ENCODE results near the gene ARL3. TPM values are rescaled to one million over a fixed set of nuclear protein-coding genes. Genes with fewer than 3 reads are reported as not detected.
A peak's percentile ranks its signal among the peaks of the same experiment; 100 is the strongest.

The ARL3 gene
- polyA plus RNA-seq, 4 donors: 28.1 to 35.7 (median 30.1) TPM

- DNase-seq (ENCODE audit: low read depth in 4 of 4, low spot score in 2 of 4): no peak
These were observed 71.4 kb downstream of the ARL3 start for GRCh38 chr10:102642736-102643335.

GRCh38 chr10:102641880-102642735 is 72.1 kb downstream of the ARL3 start:
- peak in 3 of 4 donors; percentile 95 to 98 (median 97) for DNase-seq (ENCODE audit: low read depth in 4 of 4, low spot score in 2 of 4)

DNA sequence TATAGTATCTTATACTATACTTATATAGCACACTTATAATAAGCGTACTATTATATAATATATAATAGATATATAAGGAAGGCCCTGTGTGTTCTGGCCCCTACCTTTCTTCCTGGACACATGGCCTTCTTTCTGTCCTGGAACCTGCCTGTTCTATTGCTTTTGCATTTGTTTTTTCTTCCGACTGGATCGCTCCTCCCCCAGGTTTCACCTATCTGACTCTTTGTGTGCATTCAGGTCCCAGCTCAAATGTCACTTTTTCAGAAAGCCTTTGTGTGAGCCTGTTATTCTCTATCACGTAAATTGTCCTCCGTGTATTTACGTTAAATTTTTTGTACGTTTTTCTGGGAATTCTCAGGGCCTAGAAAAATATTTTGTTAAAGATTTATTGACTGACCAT is 72.8 kb downstream of the ARL3 start:
- no peak for DNase-seq (ENCODE audit: low read depth in 4 of 4, low spot score in 2 of 4)

DNA sequence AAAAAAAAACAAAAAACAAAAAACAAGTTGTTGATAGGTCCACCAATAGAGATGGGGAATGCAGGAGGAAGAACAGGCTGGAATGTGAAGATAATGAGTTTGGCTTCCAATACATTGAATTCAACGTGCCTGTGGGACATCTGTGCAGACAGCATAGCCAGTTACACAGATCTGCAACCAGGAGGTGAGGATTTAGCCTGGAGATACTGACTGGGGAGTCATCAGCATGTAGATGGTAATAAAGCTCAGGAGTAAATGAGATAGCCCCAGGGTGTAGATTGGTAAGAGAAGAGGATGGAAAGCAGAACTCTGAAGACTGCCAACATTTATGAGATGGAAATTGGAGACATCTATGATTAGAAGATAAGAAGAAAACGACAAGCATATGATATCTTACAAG is 74.7 kb downstream of the ARL3 start:
- DNase-seq (ENCODE audit: low read depth in 4 of 4, low spot score in 2 of 4): no peak

- no peak for DNase-seq (ENCODE audit: low read depth in 4 of 4, low spot score in 2 of 4)
These were observed 78.8 kb downstream of the ARL3 start for GRCh38 chr10:102635377-102635776.

DNA sequence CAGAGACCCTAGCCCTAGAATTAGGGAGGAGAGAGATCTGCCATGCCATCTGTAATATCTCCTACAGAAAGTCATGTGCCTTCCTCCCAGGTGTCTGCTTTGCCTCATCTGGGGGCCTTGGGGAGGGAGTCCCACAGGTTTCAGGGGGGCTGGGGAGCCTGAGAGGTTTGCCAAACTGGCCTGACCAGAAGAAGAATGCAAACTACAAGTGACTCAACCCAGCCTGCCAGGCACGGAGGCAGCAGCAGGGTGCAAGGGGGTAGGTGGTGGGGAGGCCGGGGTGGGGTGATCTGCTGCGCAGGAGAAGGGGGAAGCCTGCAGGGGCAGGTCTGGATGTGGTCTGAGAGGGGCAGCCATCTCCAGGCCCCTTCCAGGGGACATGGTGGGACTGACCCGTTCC is 79.5 kb downstream of the ARL3 start:
- no peak for DNase-seq (ENCODE audit: low read depth in 4 of 4, low spot score in 2 of 4)

DNA sequence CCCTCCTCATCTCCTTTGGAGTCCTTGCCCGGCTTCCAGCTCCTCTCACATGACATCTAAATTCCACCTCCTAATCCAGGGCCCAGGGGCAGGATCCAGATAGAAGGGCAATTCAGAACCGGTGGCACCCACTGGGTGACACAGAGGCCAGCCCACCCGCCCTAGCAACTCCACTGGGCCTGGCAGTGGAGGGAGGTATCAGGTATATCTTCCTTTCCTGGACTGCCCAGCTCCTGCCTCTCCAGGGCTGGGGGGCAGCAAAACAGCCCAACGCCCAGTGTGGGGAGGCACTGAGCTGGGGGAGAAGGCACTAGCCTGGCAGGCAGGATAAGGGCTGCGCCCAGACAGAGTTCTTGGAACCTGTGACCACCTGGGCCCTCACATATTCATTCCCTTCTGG is 80.3 kb downstream of the ARL3 start:
- DNase-seq (ENCODE audit: low read depth in 4 of 4, low spot score in 2 of 4): no peak

- DNase-seq (ENCODE audit: low read depth in 4 of 4, low spot score in 2 of 4): no peak
These were observed 80.9 kb downstream of the ARL3 start for GRCh38 chr10:102633287-102633686.

GRCh38 chr10:102632394-102633111 is 81.6 kb downstream of the ARL3 start:
- no peak for DNase-seq (ENCODE audit: low read depth in 4 of 4, low spot score in 2 of 4)

DNA sequence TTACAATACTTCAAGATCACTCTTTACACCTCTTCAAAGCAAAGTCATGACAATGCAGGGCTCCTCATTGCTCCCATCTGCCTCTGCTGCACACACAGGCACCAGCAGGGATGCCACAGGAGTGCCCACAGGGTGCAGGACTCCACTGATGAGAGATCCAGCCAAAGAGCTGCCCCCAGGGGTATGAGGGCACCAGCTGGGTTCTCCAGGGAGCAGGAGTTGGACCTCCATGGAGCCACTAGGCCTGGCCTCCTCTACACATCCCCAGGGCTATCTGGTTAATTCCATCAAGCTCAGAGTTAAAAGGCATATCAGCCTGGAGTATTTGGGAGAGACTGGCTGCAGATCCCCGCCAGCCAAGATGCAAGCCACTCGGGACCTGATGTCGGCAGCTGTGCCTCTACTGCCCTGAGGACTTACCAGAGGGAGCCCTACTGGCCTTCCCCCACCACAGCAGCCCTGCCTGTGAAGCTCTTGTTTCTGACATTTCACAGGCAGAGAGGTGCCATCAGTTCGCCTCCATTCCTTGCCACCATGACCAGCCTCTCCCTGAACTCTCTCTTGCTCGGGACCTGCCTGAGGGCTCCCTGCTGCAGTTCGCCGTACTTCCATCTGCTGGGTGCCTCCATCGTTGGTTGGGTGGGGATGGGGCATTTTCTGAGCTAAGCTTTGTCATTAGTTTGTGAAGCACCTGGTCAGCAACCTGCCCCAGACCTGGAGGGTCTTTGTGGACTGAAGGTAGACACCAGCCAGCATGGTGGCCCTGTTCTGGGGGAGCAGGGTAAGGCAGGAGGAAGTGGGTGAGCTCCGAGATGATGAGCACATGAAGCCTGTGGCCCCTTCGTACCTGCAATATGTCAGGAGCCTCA is 82.4 kb downstream of the ARL3 start:
- no peak for DNase-seq (ENCODE audit: low read depth in 4 of 4, low spot score in 2 of 4)

- DNase-seq (ENCODE audit: low read depth in 4 of 4, low spot score in 2 of 4): no peak
These were observed 83.5 kb downstream of the ARL3 start for GRCh38 chr10:102630663-102631062.

DNA sequence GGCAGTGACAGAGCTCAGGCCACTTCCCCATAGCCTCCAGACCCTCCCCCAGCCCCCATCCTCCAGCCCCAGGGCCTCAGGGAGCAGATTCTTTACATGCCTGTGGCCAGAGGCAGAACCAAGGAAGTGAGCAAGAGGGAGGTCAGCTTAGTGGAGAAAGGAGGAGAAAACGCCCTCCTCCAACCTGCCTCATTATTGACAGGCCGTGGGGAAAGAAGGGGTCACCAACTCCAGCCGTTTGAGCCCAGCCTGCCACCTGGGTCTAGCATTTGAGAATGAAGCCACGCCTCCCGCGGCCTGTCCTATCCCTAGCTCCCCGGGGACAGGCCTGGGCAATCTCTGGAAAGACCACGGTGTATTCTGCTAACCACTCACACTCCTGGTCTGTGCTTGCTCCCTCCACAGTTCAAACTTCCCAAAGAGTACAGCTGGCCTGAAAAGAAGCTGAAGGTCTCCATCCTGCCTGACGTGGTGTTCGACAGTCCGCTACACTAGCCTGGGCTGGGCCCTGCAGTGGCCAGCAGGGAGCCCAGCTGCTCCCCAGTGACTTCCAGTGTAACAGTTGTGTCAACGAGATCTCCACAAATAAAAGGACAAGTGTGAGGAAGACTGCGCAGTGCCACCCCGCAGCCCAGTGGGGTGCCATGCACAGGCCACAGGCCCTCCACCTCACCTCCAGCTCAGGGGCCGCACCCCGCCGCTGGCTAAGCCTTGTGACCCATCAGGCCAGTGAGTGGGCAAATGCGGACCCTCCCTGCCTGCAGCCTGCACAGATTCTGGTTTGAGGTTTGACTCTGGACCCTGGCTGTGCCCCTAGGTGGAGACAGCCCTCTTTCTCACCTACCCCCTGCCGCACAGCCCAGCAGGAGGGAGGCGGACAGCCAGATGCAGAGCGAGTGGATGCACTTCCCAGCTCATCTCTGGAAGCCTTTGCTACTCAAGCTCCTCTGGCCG is 84.3 kb downstream of the ARL3 start:
- DNase-seq (ENCODE audit: low read depth in 4 of 4, low spot score in 2 of 4): no peak

DNA sequence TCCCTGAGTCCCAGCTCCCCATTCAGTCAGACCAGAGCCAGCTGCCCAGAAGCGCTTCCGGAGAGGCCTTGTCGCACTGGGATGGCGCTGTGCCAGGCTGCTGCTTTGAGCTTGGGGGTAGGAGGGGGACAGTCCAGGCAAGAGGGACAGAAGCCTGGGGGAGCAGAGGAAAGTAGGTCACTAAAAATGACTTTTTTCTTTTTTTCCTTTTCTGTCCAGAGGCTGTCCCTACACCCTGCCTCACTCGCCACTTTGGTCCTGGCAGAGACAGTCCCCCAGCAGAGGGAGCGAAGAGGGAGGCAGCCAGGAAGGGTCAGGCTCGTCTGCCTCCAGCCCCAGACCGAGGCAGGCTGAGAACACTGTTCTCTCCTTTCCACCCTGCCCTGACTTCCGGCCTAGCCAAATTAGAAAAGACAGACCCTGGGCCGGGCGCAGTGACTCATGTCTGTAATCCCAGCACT is 85.7 kb downstream of the ARL3 start:
- DNase-seq (ENCODE audit: low read depth in 4 of 4, low spot score in 2 of 4): no peak

DNA sequence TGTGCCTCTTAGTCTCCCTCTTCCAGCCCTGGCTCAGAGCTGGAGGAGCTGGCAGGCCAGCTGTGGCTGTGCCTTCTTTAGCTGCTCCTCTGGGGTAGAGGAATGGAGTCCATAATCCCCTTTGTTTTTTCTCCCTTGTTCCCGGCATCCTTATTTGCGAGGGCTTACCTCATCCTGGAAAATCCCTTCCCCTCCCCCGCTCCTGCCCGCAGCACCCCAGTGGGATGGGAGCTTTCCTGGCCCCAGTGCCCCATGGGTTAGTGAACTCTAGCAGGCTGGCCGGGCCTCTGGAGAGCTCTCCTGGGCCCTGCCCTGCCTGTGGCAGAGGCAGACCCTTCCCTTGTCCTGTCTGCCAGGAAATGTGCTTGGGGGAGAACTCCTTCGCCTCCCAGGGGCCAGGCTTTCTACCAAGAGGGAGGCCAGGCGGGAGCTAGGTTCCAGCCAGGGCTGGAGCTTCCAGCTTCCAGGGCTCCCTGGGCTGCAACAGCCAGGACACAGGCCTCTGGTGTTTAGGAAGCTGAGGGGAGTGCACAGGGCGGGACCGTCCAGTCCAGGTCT is 86.4 kb downstream of the ARL3 start:
- DNase-seq (ENCODE audit: low read depth in 4 of 4, low spot score in 2 of 4): no peak

DNA sequence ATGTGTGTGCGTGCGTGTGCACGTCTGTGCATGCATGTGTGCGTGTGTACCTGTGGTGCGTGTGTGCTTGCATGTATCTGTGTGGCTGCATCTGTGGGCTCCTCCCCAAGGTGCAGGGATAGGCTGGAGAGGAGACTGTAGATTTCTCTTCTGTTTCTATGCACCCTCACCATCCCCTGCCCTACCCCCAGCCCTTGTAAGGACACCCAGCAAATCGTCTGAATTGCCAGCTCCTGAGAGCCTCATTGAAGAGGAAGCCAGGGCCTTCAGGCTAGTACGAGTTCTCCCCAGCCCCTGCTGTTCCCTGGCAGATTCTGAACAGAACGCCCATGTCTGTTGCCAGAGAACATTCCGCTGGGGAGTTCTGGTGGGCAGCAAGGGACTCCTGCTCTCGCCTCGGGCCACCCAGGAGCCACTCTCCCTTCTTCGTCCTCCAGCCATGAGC is 86.9 kb downstream of the ARL3 start:
- no peak for DNase-seq (ENCODE audit: low read depth in 4 of 4, low spot score in 2 of 4)

DNA sequence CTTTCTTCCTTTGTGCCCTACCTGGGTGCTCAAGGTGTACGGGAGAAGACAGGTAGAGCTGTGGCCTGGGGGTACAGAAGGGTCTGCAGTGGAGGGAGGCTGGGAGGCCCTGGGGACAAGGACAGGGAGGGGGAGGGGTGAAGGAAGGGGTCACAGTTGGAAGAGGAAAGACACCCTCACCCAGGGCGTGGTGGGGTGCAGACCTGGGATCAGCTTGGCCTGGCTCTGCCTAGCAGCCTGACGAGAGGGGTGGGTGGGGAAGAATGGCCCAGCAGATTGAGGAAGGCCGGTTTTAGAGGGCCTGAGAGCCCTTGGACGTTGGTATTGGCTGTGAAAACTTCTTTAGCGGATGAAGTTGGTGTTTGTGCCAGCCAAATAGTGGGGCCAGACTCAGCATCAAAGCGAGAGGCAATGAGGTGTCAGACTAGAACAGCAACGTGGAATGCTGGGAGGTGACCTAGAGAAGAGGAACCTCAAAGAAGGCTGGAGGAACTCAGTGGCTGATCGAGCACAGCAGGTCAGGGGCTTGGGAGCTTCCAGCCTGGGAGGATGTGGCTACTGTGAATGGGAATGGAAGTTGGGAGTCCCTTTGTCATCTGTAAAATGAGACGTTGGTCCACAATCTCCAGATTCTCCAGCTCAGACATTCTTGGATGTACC is 88.0 kb downstream of the ARL3 start:
- DNase-seq (ENCODE audit: low read depth in 4 of 4, low spot score in 2 of 4): no peak

DNA sequence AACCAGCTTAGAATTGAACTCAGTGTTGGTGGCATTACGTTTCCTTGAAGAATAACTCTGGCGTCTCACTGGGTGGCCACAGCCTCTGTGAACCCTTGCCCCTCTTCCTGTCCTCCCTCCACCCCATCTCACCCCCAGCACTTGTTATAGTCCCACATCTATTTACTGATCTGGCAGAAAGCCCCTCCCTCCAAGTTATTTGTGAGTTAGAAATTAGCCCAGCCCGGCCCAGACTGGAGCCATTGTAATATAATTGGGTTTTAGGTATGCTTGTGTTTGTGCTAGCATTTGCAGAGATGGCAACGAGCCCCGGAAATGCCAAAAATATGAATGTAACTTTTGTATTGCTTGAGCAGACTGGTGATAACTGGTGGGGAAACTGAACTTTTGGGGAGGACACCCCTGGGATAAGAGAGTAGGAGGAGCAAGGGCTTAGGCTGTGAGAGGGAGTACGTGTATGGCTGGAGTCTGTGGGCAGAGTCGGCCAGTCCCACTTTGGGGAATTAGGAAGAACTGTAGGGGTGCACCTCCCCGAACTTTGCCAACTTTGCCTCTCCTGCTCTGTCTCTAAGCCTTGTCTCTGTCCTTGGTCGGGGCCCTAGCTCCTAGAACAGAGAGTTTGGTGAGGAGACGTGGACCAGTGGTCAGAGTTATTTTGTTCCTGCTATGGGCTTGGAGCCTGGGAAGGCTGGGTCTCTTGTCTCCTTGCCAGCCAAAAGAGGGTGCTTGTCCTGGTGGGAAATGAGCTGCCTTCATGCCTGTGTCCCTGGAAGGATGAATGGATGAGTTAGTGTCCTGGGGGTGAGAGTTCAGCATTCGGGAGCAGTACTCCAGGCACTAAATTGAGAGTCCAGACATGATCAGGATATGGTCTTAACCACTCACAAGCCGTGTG is 89.2 kb downstream of the ARL3 start:
- DNase-seq (ENCODE audit: low read depth in 4 of 4, low spot score in 2 of 4): no peak

Measured in left renal cortex interstitium (tissue), 4 donors.